Calu3 (cell line): ENCODE results near the gene TMEM198. TPM values are rescaled to one million over a fixed set of nuclear protein-coding genes. Genes with fewer than 3 reads are reported as not detected.

ENCODE experiments used
- BruUV-seq: library from RNA; stranded (reverse); fragments of 400-500 nt; replicated peaks from 2 replicates; lab custom pipeline; 2021; lab: Mats Ljungman, UMichigan
- CTCF ChIA-PET: fragments of 300-600 bp; sonication (Branson Sonifier 250); formaldehyde crosslinking; loops from one replicate; lab custom pipeline; 2022; ENCODE audit warnings: antibody characterized with exemption; lab: Charles Lee
- DNase-seq: peaks from one replicate; pipeline ENCODE4 v3.0.0; 2022
- H3K27ac Mint-ChIP-seq: one replicate; pipeline ENCODE4 v1.8.0; 2022; ENCODE audit warnings: mixed read lengths; ENCODE audit not compliant: unreplicated experiment
- H3K27me3 Mint-ChIP-seq: one replicate; pipeline ENCODE4 v1.8.0; 2022; ENCODE audit warnings: mixed read lengths; ENCODE audit not compliant: unreplicated experiment
- H3K36me3 Mint-ChIP-seq: one replicate; pipeline ENCODE4 v1.8.0; 2022; ENCODE audit warnings: mild to moderate bottlenecking, moderate library complexity, mixed read lengths; ENCODE audit not compliant: insufficient read depth, unreplicated experiment
- H3K4me1 Mint-ChIP-seq: one replicate; pipeline ENCODE4 v1.8.0; 2022; ENCODE audit warnings: mild to moderate bottlenecking, low read depth, mixed read lengths; ENCODE audit not compliant: unreplicated experiment
- H3K4me3 Mint-ChIP-seq: one replicate; pipeline ENCODE4 v1.8.0; 2022; ENCODE audit warnings: mild to moderate bottlenecking, low read depth, moderate library complexity, mixed read lengths; ENCODE audit not compliant: unreplicated experiment
- H3K9me3 Mint-ChIP-seq: one replicate; pipeline ENCODE4 v1.8.0; 2022; ENCODE audit warnings: low read depth, mixed read lengths; ENCODE audit not compliant: unreplicated experiment
- intact Hi-C: fragments of 100-400 bp; cut with micrococcal nuclease; formaldehyde crosslinking; loops from one replicate; pipeline ENCODE4 v1.10.0; 2022; ENCODE audit not compliant: unreplicated experiment
- total RNA-seq: library from RNA; stranded (reverse); gene quantifications from 2 replicates; pipeline ENCODE4 v1.2.3, GENCODE V29; 2022
- TF ChIP-seq, protein P1 (sequence below): fragments of 200-600 bp; IDR thresholded peaks from one replicate; pipeline ENCODE4 v1.8.0; 2022; ENCODE audit warnings: antibody characterized with exemption; ENCODE audit not compliant: unreplicated experiment

TMEM198 gene
- total RNA-seq, 1 experiment from 2014 or later, result 5.9 TPM

DNA sequence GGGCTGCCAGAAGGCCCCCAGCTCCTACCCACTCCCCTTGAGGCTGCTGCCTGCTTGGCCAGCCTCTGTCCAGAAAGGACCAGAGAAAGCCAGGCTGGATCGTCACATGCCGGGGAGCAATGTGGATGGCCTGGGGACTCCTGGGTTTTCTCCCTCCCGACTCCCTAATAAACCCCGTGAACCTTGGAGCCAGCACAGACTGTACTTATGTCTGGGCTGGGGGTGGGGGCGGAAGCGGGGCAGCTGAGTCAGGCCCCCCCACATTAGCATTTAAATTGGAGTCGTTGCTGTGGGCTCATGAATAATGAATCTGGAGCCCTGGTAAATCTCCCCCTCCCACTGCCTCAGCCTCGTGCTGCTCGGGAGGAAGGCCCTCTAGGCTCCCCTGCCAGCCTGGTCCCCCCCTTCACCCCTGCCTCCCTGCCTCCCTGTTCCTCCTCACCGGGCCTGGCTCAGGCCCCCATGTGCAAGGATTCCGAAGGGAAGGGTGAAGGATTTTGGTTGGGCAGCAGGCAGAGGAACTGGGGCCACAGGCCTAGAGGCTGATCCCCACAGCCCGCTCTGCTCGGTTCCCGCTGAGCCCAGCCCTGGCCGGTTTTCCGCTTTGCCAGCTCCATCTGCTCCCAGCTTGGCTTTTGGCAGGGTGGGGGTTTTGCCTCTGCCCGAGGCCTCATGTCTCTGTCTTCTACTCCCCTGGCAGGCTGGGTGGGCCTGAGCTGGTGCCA is 36.9 kb upstream of the TMEM198 start:
- peaks cover 30% of the 10 kb centered on the region for H3K27me3 Mint-ChIP-seq
- H3K27ac Mint-ChIP-seq, result no peak overlapping the region
- H3K4me3 Mint-ChIP-seq, result no peak overlapping the region
- TF ChIP-seq, protein P1, sequence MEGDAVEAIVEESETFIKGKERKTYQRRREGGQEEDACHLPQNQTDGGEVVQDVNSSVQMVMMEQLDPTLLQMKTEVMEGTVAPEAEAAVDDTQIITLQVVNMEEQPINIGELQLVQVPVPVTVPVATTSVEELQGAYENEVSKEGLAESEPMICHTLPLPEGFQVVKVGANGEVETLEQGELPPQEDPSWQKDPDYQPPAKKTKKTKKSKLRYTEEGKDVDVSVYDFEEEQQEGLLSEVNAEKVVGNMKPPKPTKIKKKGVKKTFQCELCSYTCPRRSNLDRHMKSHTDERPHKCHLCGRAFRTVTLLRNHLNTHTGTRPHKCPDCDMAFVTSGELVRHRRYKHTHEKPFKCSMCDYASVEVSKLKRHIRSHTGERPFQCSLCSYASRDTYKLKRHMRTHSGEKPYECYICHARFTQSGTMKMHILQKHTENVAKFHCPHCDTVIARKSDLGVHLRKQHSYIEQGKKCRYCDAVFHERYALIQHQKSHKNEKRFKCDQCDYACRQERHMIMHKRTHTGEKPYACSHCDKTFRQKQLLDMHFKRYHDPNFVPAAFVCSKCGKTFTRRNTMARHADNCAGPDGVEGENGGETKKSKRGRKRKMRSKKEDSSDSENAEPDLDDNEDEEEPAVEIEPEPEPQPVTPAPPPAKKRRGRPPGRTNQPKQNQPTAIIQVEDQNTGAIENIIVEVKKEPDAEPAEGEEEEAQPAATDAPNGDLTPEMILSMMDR, result no peak
- intact Hi-C loops, result no loop called here
- no TSS peak for BruUV-seq
- CTCF ChIA-PET, result interaction anchor here (3.9 kb wide), 1 partner anchor 8 kb away, joined by 35 read pairs; the partner anchor contains the start of gene GMPPA
- H3K9me3 Mint-ChIP-seq, result no peaks in the 10 kb centered on the region
- peaks cover 29% of the 10 kb centered on the region for H3K36me3 Mint-ChIP-seq
- H3K4me1 Mint-ChIP-seq, result peaks cover 11% of the 10 kb centered on the region
- DNase-seq, result no peak

DNA sequence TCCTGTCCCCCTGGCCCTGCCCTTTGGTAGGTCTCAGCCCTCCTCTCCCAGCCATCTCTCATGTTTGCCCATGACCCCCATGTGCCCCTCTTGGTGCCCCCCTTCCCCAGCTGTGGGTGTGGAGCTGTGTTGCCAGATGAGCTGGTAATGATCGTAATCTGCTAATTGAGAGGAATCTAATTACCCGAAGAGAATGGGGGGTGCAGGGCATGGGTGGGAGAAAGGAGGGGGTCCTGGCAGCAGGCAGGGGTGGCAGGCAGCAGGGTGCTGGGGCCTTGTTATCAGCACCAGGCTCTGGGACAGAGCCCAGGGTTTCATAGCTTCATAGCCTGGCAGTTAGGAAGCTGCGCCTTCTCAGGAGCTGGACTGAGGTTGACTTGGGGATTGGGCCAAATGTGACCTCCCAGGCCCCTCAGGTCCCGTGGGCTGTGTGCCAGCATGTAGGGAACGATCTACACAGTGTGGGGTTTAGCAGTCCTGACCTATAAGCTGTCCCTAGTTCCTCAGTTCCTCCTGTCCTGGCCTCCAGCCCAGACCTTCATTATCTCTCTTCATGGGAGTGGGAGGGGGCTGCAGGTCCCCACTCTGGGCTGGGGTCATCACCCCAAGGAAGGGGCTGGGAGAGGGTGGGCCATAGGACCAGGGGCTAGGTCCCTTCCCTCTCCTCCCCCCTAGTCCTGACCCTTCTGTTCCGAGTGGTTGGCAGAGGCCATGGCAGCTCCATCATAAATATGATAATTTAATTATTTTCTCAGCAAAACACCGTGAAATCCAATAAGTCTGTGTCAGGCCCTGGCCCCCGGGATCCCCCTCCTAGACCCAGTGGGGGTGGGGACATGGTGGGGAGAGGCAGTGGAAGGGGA is 36.0 kb upstream of the TMEM198 start:
- intact Hi-C loops, result no loop called here
- no TSS peak for BruUV-seq
- Mint-ChIP-seq H3K9me3 (no peaks in the 10 kb centered on the region), H3K27ac (no peak overlapping the region), H3K36me3 (peaks cover 29% of the 10 kb centered on the region), H3K27me3 (peaks cover 38% of the 10 kb centered on the region), H3K4me1 (peaks cover 11% of the 10 kb centered on the region), H3K4me3 (no peak overlapping the region)
- CTCF ChIA-PET, result interaction anchor here (0.8 to 3.9 kb wide), 2 partner anchors 9 to 12 kb away, joined by 3 to 35 read pairs; partner anchors contain the start of gene GMPPA
- DNase-seq, result no peak
- TF ChIP-seq, protein P1, result no peak

DNA sequence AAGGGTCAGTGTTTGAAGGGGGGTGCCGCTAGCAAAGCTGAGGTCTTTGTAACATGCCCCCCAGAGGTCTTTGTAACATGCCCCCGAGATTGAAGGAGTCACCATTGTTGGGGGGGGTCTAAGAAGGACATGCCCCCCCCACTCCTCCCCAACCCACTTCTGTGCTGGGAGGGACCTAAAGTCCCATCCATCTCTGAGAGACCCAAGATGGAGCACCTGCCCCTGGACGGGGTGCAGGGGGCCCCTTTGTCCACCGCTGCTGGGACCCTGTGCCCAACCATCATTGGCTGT is 35.4 kb upstream of the TMEM198 start:
- H3K9me3 Mint-ChIP-seq, result no peaks in the 10 kb centered on the region
- BruUV-seq, result no TSS peak
- DNase-seq, result no peak
- peaks cover 32% of the 10 kb centered on the region for H3K36me3 Mint-ChIP-seq
- CTCF ChIA-PET, result interaction anchor here (0.8 to 3.9 kb wide), 2 partner anchors 10 to 13 kb away, joined by 3 to 35 read pairs; partner anchors contain the start of gene GMPPA
- intact Hi-C loops, result no loop called here
- TF ChIP-seq, protein P1, result no peak
- H3K4me1 Mint-ChIP-seq, result peaks cover 17% of the 10 kb centered on the region
- no peak overlapping the region for H3K27ac Mint-ChIP-seq
- peaks cover 44% of the 10 kb centered on the region for H3K27me3 Mint-ChIP-seq
- H3K4me3 Mint-ChIP-seq, result no peak overlapping the region

DNA sequence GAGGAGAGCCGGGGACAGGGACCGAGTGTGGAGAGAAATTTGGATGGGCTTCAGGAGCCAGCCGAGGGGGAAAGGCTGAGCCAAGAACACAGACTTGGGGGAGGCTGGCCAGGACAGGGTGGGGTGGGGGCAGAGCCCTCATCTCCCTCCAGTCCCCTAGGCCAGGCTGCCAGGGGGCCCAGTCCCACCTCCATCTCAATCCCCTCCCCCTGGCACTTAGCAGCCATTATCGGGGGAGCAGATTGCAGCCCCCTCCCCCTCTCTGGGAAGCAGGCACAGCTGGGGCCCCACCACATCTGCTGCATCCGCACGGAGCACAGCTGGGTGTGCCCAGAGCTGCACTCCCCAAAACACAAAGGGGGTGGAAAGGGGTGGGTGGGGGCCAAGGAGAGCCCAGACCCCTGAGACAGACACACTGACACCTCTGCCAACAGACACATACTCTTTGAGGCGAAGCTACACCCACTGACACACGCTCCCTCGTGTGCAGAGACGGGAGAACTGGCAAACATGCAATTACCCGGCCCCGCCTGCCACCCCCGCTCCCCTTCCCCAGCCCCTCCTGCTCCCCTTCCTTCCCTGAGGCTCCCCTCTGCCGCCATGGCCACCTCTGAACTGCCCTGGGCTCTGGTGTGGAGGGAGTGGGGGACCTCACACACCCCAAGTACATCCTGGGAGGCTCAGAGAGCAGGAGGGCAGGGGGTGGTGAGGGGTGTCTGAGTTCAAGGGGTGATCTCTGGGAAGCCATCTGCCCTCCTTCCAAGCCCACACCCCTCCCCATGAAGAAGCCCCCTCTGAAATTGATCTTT is 34.7 kb upstream of the TMEM198 start:
- BruUV-seq, result no TSS peak
- peaks cover 38% of the 10 kb centered on the region for H3K36me3 Mint-ChIP-seq
- peaks cover 25% of the 10 kb centered on the region for H3K4me1 Mint-ChIP-seq
- no peak for DNase-seq
- intact Hi-C loops, result no loop called here
- H3K27ac Mint-ChIP-seq, result peak overlapping the region; percentile 72
- no peaks in the 10 kb centered on the region for H3K9me3 Mint-ChIP-seq
- CTCF ChIA-PET, result interaction anchor here (1.0 to 3.9 kb wide), 11 partner anchors 10 to 50 kb away, joined by 3 to 35 read pairs (median 8); partner anchors contain the start of gene GMPPA
- peaks cover 52% of the 10 kb centered on the region for H3K27me3 Mint-ChIP-seq
- TF ChIP-seq, protein P1, result no peak
- peak overlapping the region; percentile 79 for H3K4me3 Mint-ChIP-seq
